Suppressor macrophage treated with lipopolysaccharide for 4 hours (primary cell): Measurements from ENCODE around the gene ACCSL.

Experiments
- DNase-seq: peaks from one replicate; pipeline ENCODE4 v3.0.0-alpha.2; 2020

The ACCSL gene

DNA sequence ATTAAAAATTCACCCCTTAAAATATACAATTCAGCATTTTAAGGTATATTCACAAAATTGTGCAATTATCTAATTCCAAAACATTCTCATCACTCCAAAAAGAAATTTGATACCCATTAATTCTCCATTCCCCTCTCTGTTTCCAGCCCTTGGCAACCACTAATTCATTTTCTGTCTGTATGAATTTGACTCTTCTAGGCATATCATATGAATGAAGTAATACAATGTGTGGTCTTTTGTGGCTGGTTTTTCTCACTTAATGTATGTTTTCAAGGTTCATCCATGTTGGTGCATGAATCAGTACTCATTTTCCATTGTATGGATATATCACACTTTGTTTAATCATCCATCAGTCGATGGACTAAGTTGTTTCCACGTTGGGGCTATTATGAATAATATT, 29.0 kb upstream of the ACCSL start:
- no peak for DNase-seq

DNA sequence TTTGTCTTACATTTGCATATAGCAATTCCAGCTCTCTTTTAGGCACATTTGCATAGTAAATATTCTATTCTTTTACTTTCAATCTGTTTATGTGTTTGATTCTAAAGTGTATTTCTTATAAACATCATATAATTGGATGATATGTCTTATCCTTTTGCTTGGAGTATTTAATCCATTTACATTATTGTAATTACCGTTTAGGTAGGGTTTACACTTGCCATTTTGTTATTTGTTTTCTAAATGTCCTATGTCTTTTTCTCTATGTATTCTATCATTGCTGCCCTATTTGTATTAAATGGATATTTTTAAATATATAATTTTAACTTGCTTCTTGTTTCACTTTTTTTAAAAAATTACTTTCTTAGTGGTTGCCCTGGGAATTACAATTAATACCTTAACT, 22.8 kb upstream of the ACCSL start:
- no peak for DNase-seq

DNA sequence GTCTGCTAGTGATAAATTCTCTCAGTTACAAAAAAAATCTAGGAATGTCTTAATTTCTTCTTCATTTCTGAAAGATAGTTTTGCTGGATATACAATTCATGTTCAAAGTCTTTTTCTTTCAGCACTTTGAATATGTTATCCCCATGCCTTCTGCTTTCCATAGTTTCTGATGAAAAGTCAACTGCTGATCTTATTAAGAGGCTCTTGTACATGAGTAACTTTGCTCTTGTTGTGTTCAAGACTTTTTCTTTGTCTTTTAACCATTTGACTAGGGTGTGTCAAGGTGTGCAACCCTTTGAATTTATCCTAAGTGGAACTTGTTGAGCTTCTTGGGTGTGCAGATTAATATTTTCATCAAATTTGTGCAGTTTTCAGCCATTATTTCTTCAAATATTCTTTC, 22.1 kb upstream of the ACCSL start:
- DNase-seq = no peak

DNA sequence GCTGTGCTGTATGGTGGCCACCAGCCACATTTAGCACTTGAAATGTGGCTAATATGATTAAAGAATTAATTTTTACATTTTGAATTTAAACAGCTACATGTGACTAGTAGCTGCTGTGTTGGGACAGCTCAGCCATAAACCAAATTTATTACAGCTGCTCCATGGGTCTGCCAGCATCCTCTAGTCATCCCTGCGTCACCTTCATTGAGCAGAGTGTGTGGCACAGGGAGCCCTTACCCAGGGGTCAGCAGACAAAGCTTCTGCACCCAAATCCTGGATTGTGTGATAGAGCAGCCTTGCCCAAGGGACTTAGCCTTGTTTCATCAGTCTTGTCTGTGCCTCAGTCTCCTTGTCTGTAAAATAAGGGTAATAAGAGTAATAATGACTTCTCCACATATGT, 19.4 kb upstream of the ACCSL start:
- no peak for DNase-seq

DNA sequence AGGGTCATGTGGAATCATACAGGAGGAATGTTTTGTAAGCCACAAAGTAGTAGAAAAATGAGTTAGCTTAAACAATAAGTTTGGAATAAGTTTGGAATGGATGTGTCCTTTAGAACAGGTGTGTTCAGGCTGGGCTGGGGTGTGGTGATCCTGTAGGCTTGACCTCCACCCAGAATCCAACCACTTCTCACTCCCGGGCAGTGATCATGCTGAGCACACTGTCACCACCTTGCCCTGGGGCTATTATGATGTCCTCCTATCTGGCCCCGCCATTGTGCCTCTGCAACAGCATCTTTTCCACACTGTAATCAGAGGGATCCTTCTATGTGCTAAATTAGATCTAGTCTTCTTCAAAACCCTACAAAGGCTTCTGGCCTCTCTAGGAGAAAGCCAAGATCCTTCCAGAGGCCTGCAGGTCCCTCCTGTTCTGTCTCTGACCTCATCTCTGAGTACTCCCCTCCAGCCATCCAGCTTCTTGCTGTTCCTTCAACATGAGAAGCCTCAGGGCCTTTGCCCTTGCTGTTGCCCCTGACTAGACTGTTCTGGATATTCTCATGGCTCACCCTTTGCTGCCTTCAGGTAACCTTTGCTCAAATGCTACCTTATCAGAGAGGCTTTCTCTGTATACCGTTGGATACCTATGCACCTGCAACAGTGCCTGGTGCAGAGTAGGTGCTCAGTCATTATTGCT, 18.8 kb upstream of the ACCSL start:
- DNase-seq = no peak

DNA sequence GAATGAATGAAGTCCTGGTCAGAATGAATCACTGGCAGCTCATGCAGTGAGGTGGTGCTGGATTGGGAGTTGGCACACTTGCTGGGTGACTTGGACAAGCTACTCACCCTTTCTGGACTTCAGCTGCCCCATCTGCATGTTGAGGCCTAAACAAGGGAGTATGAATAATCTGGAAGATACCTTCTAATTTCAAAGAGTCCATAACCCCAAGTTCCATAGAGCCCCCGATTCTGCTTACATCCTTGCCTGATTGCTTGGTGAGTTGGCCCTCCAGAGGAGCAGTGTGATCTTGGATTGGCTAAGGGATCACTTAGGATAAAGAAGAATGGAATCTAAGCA, 18.3 kb upstream of the ACCSL start:
- DNase-seq = no peak

DNA sequence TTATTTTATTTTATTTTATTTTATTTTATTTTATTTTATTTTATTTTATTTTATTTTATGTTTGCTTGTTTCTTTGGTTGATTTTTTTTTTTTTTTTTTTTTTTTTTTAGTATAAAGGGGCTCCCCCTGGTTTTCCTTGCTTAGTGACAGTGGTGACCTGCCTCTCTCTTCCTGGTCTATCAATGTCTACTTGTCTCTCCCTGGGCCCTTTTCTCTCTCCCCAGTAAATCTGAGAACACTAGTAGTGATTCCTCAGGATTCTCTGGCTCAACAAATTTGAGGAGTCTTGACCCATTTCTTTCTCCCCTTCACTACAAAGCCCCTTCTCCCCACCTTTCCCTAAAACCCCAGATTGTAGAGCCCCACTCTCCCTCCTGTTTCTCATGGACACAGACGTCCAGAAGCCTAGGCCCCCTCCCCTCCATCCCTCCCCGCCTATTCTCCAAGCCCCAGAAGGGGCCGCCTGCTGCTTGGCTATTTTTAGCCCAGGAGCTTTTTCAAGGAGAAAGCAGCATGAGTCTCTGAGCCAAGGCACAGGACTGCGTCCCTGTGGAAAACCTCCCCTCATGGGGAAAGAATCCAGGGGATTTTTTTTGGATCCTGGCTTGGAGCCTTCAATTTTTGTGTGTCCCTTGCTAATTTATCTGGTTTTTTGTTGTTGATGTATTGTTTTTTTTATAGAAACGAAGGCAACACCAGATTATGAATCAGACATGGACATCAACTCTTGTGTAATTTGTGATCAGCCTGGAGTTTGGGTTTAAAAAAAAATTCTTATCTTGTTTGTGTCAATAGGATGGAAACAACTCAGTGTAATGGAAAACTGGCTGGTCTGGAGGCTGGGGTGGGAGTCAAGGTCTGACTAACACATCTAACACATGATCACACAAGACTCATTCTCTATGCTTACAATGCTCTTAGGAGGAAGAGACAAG, 17.5 kb upstream of the ACCSL start:
- peak; percentile 31 for DNase-seq

DNA sequence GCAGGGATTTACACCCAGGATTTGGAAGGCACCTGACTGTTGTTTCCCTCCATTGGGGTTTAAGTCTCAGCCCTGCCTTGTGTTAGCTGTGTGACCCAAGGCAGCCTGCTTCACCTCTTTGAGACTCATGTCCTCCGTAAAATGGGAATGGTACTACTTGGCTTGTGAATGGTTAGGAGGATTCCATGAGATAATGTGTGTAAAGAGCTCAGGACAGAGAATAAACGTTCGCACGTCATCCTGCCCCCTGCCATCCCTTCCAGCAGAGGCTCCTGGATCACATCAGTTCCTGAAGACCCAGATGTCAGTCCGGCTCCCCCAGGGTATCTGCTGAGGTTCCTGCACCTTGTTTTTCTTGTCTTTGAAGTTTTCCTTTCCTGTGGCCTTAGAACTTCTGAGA, 16.8 kb upstream of the ACCSL start:
- no peak for DNase-seq

DNA sequence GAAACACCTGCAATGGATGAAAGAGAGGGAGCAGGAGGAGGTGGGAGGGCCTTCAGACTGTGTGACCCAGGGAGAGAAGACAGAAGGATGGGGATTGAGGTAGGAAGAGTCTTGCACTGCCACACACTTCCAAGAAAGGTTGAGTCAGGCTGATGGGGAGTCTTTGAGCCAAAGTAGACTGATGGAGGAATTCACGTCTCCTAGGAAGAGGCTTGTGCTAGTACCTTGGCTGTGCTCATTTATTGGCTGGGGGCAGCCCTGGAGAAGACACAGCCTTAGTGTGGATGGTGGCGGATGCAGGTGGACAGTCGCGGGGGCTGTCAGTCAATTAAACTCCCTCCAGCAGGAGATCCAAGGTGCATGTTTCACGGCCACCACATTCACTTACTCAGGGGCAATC, 16.2 kb upstream of the ACCSL start:
- no peak for DNase-seq

DNA sequence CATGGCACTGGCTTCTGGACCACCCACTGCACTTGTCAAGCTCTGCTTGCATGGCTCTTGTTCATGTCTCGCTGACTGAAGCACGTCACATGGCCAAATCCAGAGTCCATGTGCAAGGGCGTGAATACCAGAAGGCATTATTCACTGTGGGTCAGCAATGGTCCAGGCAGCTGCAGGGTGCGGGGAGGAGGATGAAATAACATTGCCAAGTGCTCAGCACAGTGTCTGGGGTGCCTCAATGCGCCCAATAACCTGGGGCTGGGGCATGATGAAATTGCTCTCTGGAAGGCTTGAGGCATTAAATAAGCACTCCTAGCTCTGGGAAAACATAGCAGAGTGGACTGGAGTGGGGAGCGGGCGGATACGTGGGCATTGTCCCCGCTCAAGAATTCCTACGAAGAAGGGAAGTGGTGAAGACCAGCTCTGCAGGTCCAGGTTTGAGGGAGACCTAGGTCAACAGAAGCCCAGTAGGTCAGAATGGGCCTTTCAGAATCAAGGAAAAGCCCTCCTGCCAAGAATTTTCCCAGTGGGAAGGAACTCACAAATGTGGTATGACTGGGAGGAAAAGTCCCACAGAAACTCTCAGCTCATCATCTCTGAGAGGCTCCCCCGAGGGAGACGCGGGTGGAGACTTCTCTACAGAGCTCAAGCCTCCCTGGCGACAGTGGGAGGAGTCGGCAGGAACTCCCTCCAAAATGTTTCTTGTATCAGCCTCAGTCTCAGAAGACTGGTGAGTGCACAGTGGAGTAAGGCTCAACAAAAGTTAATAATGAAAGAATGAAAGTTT, 15.3 kb upstream of the ACCSL start:
- DNase-seq = no peak

DNA sequence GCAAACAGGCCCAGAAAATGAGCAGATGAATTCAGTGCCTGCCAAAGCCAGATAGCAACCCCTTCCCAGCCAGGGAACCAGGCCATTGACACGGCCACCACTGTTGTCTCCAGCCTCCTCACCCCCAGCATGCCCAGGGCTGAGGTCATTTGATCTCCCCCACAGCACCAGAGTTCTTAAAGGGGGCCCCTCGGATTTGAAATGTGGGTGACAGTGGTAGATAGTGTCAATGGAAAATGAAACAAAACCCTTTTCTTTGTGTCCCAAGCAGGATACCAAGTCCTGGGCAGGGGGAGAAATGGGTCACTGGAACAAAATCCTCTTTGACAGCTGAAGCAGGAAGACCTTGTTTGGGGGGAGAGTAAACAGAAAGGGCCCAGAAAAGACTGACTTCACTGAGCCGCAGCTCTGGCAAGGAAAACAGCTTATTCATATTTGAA, 14.3 kb upstream of the ACCSL start:
- no peak for DNase-seq

DNA sequence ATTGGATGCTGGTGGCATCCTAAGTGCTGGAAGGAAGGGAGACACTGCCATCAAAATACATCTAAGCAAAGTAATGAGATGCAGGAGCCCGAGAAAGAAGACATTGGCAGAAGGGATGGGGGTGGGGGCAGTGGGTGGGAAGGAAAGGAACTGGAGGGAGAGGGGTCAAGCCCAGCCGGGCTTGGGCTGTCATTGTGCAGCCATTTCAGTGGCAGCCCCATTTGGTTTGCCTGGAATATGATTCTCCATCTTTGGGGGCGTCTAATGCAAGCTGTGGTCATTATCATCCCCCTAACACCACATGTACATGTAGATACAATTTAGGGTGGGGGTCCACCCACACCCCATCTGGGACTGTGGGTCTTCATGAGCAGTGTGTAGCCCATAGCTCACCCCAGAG, 13.9 kb upstream of the ACCSL start:
- DNase-seq = no peak

DNA sequence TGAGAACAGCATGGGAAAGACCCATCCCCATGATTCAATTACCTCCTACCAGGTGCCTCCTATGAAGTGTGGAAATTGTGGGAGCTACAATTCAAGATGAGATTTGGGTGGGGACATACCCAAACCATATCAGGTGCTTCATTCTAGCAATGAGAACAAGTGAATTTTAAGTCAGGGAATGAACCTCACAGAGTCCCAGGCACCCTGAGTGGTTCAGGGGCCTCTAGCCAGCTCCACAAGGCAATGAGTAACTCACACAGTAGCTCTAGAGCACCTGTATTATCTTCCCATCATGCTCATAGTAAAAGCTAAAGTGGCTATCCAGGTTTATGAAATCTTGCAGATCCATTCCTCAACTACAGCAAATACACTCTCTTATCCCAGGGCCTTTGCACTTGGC, 13.1 kb upstream of the ACCSL start:
- no peak for DNase-seq

DNA sequence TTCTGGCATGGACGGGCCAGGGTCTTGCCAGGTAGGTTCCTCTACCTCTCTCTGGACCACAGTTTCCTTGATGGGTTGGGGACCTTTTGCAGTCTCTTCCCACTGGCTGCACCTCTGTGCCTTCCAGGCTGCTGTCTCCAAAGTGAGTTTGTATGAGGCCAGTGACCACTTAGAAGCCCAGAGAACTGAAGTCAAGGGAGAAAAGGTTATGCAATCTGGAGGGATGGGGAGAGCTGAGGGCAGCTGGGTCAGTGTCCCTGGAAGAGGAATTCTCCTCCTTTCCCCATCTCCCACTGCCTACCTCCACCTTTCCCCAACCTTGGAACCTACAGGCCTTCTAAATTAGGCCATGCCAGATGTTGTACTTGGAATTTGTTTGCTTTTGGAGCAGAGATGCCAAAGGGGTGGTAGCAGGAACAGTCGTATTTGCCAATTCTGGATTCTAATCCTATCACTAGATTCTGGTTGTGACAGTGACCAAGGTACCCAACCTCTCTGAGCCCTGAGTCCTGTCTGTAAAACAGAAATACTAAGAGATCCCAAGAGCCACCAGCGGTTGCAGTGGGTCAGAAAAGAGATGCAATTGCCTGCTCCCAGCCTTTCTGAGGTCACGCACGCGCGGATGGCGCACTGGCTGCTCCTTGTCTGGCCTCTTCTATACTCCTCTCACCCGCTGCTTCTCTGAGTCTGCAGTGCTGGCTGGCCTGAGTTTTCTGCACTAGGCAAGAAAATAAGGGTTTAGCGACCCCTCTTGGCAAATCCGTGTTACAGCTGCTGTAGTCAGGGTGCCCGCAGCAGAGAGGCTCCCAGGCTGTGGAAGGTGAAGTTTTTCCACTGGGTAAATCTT, 10.7 kb upstream of the ACCSL start:
- DNase-seq = peak; percentile 65

DNA sequence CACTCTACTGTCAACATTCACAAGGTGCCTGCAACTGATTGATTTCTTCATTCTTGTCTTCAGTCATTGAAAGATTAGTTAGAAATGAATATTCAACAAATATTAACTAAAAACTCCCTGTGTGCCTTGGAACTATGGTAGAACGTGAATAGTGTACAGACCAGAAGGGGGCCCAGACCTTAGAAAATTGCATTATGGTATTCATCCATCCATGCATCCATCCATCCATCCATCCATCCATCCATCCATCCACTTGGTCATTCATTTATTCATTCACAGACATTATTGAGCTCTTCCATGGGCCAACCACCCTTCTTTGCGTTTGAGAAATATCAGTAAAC, 10.2 kb upstream of the ACCSL start:
- no peak for DNase-seq

DNA sequence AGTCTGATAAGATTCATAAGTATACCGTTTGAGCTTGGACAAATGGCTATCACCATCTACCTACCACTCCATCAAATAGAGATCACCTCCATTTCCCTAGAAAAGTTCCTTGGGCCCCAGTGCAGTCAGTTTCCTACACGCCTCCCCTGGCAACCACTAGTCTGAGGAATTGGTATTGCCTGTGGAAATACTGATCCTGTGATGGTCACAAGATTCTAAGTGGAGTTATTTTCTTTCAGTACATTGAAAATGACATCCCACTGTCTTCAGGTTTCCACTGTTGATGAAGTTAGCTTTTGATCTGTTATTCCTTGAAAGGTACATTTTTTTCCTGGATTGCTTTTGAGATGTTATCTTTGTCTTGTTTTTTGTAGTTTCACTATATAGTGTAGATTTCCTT, 4.6 kb upstream of the ACCSL start:
- no peak for DNase-seq

DNA sequence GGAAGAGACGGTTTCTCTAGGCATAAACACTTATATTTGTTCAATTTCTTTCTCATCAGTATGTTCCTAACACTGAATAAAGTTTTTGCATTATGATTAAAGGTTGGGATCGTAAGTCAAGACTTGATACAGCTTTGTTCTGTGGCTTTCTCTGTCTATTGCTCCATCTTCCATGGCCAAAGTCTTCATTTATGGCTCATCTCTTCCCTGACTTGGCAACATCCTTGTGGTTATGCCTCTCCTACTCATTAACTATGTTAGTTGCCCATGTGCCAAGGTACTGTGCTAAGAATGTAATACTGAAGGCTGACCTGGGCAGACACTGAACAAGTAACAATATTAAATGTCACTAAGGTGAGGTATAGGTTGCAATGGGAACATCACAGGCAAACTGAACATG, 1.6 kb upstream of the ACCSL start:
- DNase-seq = no peak

DNA sequence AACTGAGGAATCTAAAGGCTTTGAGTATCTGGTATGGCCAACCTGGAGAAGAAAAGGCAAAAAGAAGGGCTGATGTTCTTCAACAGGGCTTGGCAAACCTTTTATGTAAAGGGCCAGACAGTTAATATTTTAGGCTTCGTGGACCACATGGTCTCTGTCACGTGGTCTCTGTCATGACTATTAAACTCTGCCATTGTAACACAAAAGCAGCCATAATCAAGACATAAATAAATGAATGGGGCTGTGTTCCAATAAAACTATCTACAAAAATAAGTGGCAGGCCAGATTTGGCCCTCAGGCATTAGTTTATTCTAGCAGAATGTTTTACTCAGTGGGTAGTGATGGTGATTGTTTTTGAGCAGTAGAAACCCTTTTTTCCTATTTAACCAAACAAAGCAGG, 483 bp upstream of the ACCSL start:
- no peak for DNase-seq

DNA sequence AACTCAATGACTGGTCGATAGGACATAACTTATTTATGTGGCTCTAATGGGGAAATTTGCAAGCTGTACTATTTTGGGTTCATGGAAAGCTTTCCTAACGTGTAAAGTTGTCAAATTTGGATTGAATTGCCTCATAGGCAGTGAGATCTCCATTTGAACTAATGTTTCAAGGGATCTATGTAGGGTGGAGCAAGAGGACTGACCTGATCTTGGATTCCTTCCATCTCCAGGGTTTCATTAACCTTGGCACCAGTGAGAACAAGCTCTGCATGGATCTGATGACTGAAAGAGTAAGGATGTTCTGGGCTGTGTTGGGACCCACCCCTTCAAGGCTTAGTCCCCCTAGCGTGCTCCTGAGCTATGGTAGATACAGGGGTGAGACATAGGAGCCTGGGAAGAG, 2.1 kb downstream of the ACCSL start:
- DNase-seq = no peak

DNA sequence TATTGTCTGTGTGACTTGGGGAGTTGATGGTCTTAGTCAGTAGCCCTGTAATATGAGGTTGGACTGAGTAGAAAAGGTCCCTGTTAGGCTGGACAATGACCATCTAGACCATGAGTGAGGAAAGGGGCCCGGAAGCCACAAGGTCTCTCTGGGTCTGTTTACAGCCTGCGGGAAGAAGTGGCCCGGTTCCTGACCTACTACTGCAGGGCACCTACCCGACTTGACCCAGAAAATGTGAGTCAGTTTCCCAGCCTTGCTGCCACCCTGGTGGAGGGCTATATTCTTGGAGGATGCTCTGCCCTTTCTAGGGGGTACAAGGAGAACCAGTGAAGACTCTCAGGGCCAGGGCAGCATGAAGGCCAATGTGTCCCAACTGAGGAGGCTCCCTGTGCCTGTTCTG, 3.4 kb downstream of the ACCSL start:
- no peak for DNase-seq

DNA sequence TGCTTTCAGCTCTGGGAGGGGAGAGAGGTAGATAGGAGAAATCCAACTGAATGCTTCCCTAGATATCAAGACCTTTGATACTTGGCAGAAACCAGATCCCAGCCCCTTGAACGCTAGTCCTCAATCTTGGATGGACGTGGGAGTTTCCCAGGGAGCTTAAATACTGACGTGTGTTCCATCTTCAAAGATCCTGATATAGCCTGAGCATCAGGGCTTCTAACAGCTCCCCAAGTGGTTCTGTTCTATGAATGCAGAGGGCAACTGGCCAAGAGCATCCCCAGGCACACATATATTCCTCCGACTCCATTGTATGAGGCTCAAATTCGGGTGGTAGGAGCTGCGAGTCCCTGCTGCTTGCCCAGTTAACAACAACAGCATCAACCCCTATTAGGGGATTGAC, 9.6 kb downstream of the ACCSL start:
- DNase-seq = no peak

DNA sequence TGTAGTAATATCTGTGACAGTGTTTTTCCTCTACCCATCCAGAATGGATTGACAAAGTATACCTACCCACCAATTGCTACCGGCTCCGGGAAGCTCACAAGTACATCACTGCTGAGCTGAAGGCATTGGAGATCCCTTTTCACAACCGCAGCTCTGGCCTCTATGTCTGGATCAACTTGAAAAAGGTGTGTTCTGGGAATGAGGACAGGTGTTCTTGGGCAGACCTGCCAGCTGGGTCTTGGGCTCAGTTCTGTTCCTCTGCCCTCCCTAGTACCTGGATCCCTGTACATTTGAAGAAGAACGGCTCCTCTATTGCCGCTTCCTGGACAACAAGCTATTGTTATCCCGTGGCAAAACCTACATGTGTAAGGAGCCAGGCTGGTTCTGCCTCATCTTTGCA, 10.5 kb downstream of the ACCSL start:
- no peak for DNase-seq

DNA sequence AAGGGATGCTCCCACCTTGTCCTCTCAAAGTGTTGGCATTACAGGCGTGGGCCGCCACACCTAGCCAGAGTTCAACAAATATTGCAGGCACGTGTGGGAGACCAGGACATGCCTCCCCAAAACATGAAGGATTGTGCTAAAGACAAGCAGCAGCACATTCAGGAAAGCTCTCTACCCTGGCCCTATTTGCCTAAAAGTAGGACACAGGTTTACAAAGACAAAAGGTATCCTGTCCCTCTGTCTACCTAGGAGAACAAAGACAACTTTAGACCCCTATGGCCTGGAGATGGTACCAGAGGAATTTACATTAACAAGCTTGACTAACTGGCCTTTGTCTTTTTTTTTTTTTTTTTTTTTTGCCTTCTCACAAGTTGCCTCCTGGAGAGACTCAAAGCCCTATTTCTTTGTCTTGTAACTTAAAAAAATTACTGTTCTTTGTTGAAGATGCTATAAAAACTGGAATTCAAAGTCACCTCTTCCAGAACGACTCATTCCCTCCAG, 17.4 kb downstream of the ACCSL start:
- no peak for DNase-seq
